ENCODE measurements around the gene KLF7. TPM values are rescaled to one million over a fixed set of nuclear protein-coding genes. Genes with fewer than 3 reads are reported as not detected.

The KLF7 gene
- total and polyA plus RNA-seq, 9 donors, result 9.5 to 68.1 (median 31.8) TPM

DNA sequence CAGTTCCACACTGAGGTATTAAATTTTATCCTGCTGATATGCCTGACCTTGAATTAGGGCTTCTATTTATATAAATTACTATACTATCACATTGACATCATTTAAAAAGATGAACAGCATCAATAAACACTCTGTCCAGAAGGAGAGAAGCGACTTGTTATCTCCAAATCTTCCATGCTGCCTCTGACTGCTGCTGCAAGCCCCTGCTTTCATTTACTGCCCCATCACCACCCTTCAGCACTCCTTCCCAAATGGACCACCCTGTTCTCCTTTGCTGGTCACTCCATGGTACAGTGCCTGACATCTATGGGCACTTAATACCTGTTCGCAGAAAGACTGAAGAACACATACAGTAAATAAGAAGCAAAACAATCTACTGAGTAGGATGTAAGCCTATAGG, 48.1 kb downstream of the KLF7 start:
- no peak overlapping the region for H3K27ac ChIP-seq
- H3K36me3 ChIP-seq, result no peaks in the 10 kb centered on the region
- no peaks in the 10 kb centered on the region for H3K27me3 ChIP-seq
- no peak for DNase-seq
- no peak overlapping the region for H3K4me3 ChIP-seq
- intact Hi-C loops (cut with DNase I), result no loop called here
- no peak for TF ChIP-seq POLR2A (IDR thresholded peaks at IDR 0.05)
- TF ChIP-seq EP300 (IDR thresholded peaks at IDR 0.05), result no peak
- TF ChIP-seq, protein P1, sequence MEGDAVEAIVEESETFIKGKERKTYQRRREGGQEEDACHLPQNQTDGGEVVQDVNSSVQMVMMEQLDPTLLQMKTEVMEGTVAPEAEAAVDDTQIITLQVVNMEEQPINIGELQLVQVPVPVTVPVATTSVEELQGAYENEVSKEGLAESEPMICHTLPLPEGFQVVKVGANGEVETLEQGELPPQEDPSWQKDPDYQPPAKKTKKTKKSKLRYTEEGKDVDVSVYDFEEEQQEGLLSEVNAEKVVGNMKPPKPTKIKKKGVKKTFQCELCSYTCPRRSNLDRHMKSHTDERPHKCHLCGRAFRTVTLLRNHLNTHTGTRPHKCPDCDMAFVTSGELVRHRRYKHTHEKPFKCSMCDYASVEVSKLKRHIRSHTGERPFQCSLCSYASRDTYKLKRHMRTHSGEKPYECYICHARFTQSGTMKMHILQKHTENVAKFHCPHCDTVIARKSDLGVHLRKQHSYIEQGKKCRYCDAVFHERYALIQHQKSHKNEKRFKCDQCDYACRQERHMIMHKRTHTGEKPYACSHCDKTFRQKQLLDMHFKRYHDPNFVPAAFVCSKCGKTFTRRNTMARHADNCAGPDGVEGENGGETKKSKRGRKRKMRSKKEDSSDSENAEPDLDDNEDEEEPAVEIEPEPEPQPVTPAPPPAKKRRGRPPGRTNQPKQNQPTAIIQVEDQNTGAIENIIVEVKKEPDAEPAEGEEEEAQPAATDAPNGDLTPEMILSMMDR (IDR thresholded peaks at IDR 0.05), result no peak
- no peaks in the 10 kb centered on the region for H3K9me3 ChIP-seq
- peaks cover 8% of the 10 kb centered on the region for H3K4me1 ChIP-seq (ENCODE audit: insufficient read depth)
- WGBS, 3 donors, result 95 to 96% (median 96%) methylated on average over 2 of the region's 2 CpGs

DNA sequence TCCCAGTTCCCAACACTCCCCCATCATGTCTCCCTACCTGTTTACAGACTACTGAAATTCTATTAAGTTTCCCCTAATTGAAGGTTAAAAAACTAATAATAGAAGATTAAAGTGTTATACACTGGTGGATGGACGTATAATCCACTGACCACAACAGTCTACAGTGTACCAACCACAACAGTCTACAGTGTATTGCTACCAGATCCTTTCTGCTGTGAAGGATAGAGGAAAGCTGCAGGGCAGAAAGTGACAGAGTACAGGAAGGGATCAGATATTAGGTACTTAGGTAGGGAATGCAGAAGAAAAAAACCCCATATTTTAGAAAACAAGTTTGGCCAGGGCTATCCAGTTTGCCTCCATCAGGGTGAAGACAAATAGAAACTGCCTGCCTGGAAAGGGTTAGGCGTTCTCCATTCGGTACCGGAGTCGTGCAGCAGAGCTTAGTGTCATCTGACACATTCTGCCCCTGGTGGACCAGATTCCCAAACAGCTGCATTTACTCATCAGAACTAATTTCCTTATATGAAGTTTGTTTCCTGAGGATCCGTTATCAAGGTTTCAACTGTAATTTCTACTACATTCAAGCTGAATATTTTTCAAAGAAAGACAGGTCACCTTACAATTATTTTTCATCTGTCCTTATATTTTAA, 49.9 kb downstream of the KLF7 start:
- peaks cover 5% of the 10 kb centered on the region for H3K4me1 ChIP-seq (ENCODE audit: insufficient read depth)
- WGBS, 3 donors, result 22 to 29% (median 23%) methylated on average over 6 of the region's 6 CpGs
- no peaks in the 10 kb centered on the region for H3K9me3 ChIP-seq
- intact Hi-C loops (cut with DNase I), result no loop called here
- H3K27me3 ChIP-seq, result no peaks in the 10 kb centered on the region
- DNase-seq, result peak in 2 of 5 donors; percentile 35 to 42
- H3K4me3 ChIP-seq, result no peak overlapping the region
- H3K36me3 ChIP-seq, result no peaks in the 10 kb centered on the region
- TF ChIP-seq, protein P1 (IDR thresholded peaks at IDR 0.05), result no peak
- TF ChIP-seq POLR2A (IDR thresholded peaks at IDR 0.05) (no peak), EP300 (IDR thresholded peaks at IDR 0.05) (no peak)
- H3K27ac ChIP-seq, result no peak overlapping the region

- Histone ChIP-seq H3K27ac (no peak overlapping the region), H3K27me3 (no peaks in the 10 kb centered on the region), H3K9me3 (no peaks in the 10 kb centered on the region), H3K4me3 (no peak overlapping the region), H3K36me3 (no peaks in the 10 kb centered on the region), H3K4me1 (ENCODE audit: insufficient read depth) (peaks cover 6% of the 10 kb centered on the region)
- DNase-seq, result no peak
- intact Hi-C loops (cut with DNase I), result no loop called here
- no peak for TF ChIP-seq POLR2A (IDR thresholded peaks at IDR 0.05)
- TF ChIP-seq, protein P1 (IDR thresholded peaks at IDR 0.05), result no peak
Measured at GRCh38 chr2:207113414-207113813, 52.3 kb downstream of the KLF7 start.

- H3K36me3 ChIP-seq, result no peaks in the 10 kb centered on the region
- no peak overlapping the region for H3K4me3 ChIP-seq
- H3K27ac ChIP-seq, result no peak overlapping the region
- DNase-seq, result no peak
- intact Hi-C loops (cut with DNase I), result no loop called here
- 82 to 85% (median 85%) methylated on average over 2 of the region's 2 CpGs for WGBS, 3 donors
- H3K27me3 ChIP-seq, result no peaks in the 10 kb centered on the region
- peaks cover 6% of the 10 kb centered on the region for H3K4me1 ChIP-seq (ENCODE audit: insufficient read depth)
- TF ChIP-seq, protein P1 (IDR thresholded peaks at IDR 0.05), result no peak
- no peak for TF ChIP-seq POLR2A (IDR thresholded peaks at IDR 0.05)
- no peak for TF ChIP-seq EP300 (IDR thresholded peaks at IDR 0.05)
- no peaks in the 10 kb centered on the region for H3K9me3 ChIP-seq
Measured at GRCh38 chr2:207112785-207113184, 53.0 kb downstream of the KLF7 start.
